ENCODE results near the gene SPATA31D4.
"Not testable (repeated sequence)": the region's sequence is repeated elsewhere in the genome, so short reads cannot be mapped to it uniquely, and the experiment has no call there.

Gene SPATA31D4

GRCh38 chr9:81928305-81928704, at the start of gene SPATA31D4:
TSS of gene SPATA31D4 (plus strand) at chr9:81928428. CDS start at chr9:81928514, 86 bp downstream.
- not testable (repeated sequence) for DNase-seq

- DNase-seq: no peak
Observed at GRCh38 chr9:81878530-81878929, 49.7 kb upstream of the SPATA31D4 start.

- DNase-seq: no peak
Observed at GRCh38 chr9:81879501-81879916, 48.7 kb upstream of the SPATA31D4 start.

GRCh38 chr9:81885602-81886001, 42.6 kb upstream of the SPATA31D4 start:
- DNase-seq: no peak

- DNase-seq: no peak
Observed at GRCh38 chr9:81886665-81887064, 41.6 kb upstream of the SPATA31D4 start.

GRCh38 chr9:81890104-81890503, 38.1 kb upstream of the SPATA31D4 start:
- no peak for DNase-seq

GRCh38 chr9:81892440-81892839, 35.8 kb upstream of the SPATA31D4 start:
- no peak for DNase-seq

GRCh38 chr9:81893929-81894328, 34.3 kb upstream of the SPATA31D4 start:
- DNase-seq: no peak

GRCh38 chr9:81894891-81895290, 33.3 kb upstream of the SPATA31D4 start:
- no peak for DNase-seq

- DNase-seq: no peak
Observed at GRCh38 chr9:81896070-81896469, 32.2 kb upstream of the SPATA31D4 start.

- DNase-seq: no peak
Observed at GRCh38 chr9:81898851-81899250, 29.4 kb upstream of the SPATA31D4 start.

- no peak for DNase-seq
Observed at GRCh38 chr9:81902196-81902595, 26.0 kb upstream of the SPATA31D4 start.

GRCh38 chr9:81902626-81903025, 25.6 kb upstream of the SPATA31D4 start:
- DNase-seq: no peak

GRCh38 chr9:81906671-81907070, 21.6 kb upstream of the SPATA31D4 start:
- no peak for DNase-seq

- DNase-seq: no peak
Observed at GRCh38 chr9:81912135-81912534, 16.1 kb upstream of the SPATA31D4 start.

GRCh38 chr9:81915801-81916505, 12.3 kb upstream of the SPATA31D4 start:
- DNase-seq: no peak

- not testable (repeated sequence) for DNase-seq
Observed at GRCh38 chr9:81918507-81918906, 9.7 kb upstream of the SPATA31D4 start.

GRCh38 chr9:81930147-81930546, 1.9 kb downstream of the SPATA31D4 start:
- DNase-seq: not testable (repeated sequence)

- not testable (repeated sequence) for DNase-seq
Observed at GRCh38 chr9:81933547-81933946, 5.3 kb downstream of the SPATA31D4 start.

GRCh38 chr9:81943393-81943792, 15.2 kb downstream of the SPATA31D4 start, which contains the start of gene SPATA31D3:
TSS of gene SPATA31D3 (plus strand) at chr9:81943500. CDS start at chr9:81943586, 86 bp downstream.
- DNase-seq: not testable (repeated sequence)

GRCh38 chr9:81948650-81949049, 20.4 kb downstream of the SPATA31D4 start:
- not testable (repeated sequence) for DNase-seq

- DNase-seq: no peak
Observed at GRCh38 chr9:81953096-81953495, 24.9 kb downstream of the SPATA31D4 start.

- DNase-seq: no peak
Observed at GRCh38 chr9:81955625-81956024, 27.4 kb downstream of the SPATA31D4 start.

- DNase-seq: no peak
Observed at GRCh38 chr9:81964218-81965171, 36.3 kb downstream of the SPATA31D4 start.

All from inflammatory macrophage treated with lipopolysaccharide for 4 hours (primary cell).